ENCODE results near the gene ORMDL3.

- TF ChIP-seq E2F4 (CRISPR knock-in tag; IDR thresholded peaks at IDR 0.05; ENCODE audit: borderline replicate concordance, low read depth) (no peak), ZNF317 (CRISPR knock-in tag; IDR thresholded peaks at IDR 0.05; ENCODE audit: borderline replicate concordance, low read depth) (no peak), HMGXB4 (CRISPR knock-in tag; IDR thresholded peaks at IDR 0.05) (no peak), NR2C2 (CRISPR knock-in tag; IDR thresholded peaks at IDR 0.05) (no peak), JAZF1 (CRISPR knock-in tag; IDR thresholded peaks at IDR 0.05) (no peak), CREB1 (CRISPR knock-in tag; IDR thresholded peaks at IDR 0.05) (no peak), SP1 (CRISPR knock-in tag; conservative IDR thresholded peaks at IDR 0.05) (no peak), GABPB1 (CRISPR knock-in tag; IDR thresholded peaks at IDR 0.05) (no peak), AR (CRISPR knock-in tag; IDR thresholded peaks at IDR 0.05) (no peak), ESRRA (CRISPR knock-in tag; IDR thresholded peaks at IDR 0.05; ENCODE audit: borderline replicate concordance) (no peak), SOX15 (CRISPR knock-in tag; IDR thresholded peaks at IDR 0.05) (no peak), MAX (CRISPR knock-in tag; IDR thresholded peaks at IDR 0.05) (no peak)
- TF ChIP-seq, protein P1, sequence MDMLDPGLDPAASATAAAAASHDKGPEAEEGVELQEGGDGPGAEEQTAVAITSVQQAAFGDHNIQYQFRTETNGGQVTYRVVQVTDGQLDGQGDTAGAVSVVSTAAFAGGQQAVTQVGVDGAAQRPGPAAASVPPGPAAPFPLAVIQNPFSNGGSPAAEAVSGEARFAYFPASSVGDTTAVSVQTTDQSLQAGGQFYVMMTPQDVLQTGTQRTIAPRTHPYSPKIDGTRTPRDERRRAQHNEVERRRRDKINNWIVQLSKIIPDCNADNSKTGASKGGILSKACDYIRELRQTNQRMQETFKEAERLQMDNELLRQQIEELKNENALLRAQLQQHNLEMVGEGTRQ (CRISPR knock-in tag; IDR thresholded peaks at IDR 0.05), result no peak
- TF ChIP-seq, protein P2, sequence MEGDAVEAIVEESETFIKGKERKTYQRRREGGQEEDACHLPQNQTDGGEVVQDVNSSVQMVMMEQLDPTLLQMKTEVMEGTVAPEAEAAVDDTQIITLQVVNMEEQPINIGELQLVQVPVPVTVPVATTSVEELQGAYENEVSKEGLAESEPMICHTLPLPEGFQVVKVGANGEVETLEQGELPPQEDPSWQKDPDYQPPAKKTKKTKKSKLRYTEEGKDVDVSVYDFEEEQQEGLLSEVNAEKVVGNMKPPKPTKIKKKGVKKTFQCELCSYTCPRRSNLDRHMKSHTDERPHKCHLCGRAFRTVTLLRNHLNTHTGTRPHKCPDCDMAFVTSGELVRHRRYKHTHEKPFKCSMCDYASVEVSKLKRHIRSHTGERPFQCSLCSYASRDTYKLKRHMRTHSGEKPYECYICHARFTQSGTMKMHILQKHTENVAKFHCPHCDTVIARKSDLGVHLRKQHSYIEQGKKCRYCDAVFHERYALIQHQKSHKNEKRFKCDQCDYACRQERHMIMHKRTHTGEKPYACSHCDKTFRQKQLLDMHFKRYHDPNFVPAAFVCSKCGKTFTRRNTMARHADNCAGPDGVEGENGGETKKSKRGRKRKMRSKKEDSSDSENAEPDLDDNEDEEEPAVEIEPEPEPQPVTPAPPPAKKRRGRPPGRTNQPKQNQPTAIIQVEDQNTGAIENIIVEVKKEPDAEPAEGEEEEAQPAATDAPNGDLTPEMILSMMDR (IDR thresholded peaks at IDR 0.05), result no peak
These were observed 1.7 kb upstream of the ORMDL3 start for GRCh38 chr17:39928858-39929645.

Measured in WTC11 (cell line).